ENCODE results near the gene BOD1.

DNA sequence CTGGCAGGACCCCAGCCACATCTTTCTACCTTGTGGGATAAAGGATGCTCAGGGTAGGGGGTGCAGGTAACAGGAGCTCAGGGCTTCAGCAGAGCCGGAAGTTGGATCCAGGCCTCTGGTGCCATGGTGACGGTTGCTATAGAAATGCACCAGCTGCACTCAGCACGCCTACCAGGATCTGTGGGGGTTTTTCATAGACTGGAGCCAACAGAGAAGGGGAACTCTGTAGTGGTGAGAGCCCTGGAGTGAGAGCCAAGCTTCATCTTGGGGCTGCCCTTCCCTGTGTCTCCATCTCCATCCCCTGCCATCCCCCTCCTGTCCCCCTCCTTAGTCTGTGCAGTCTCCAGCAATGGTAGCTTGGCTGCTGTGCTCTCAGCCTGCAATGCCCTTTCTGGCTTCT lies 27.5 kb upstream of the BOD1 start:
- TF ChIP-seq POLR2A (IDR thresholded peaks at IDR 0.05) (no peak), EP300 (IDR thresholded peaks at IDR 0.05) (no peak), POLR2AphosphoS5 (IDR thresholded peaks at IDR 0.05) (no peak)
- TF ChIP-seq, protein P1, sequence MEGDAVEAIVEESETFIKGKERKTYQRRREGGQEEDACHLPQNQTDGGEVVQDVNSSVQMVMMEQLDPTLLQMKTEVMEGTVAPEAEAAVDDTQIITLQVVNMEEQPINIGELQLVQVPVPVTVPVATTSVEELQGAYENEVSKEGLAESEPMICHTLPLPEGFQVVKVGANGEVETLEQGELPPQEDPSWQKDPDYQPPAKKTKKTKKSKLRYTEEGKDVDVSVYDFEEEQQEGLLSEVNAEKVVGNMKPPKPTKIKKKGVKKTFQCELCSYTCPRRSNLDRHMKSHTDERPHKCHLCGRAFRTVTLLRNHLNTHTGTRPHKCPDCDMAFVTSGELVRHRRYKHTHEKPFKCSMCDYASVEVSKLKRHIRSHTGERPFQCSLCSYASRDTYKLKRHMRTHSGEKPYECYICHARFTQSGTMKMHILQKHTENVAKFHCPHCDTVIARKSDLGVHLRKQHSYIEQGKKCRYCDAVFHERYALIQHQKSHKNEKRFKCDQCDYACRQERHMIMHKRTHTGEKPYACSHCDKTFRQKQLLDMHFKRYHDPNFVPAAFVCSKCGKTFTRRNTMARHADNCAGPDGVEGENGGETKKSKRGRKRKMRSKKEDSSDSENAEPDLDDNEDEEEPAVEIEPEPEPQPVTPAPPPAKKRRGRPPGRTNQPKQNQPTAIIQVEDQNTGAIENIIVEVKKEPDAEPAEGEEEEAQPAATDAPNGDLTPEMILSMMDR (IDR thresholded peaks at IDR 0.05) = no peak

All from gastroesophageal sphincter (tissue), 3 donors.